HepG2 (cell line): ENCODE results near the gene DDAH2. TPM values are rescaled to one million over a fixed set of nuclear protein-coding genes. Genes with fewer than 3 reads are reported as not detected.

Source experiments
- ATAC-seq: fragments of 200-7000 bp; cut with Tn5 transposase; 3 replicates; pipeline ENCODE4 v1.9.1; 2020; ENCODE audit warnings: mild to moderate bottlenecking, moderate library complexity
- BruUV-seq: library from RNA; stranded (reverse); fragments of 400-500 nt; replicated peaks from 2 replicates; lab custom pipeline; 2021; lab: Mats Ljungman, UMichigan
- CTCF ChIA-PET: fragments of 300-600 bp; formaldehyde crosslinking; extraction: SDS; loops from one replicate; lab custom pipeline; 2021; ENCODE audit warnings: low total read pairs, inconsistent platforms, low intra/inter-chr PET ratio; lab: Yijun Ruan, JAX
- POLR2A ChIA-PET: fragments of 350-600 bp; sonication (Branson Sonifier 250); formaldehyde crosslinking; loops from one replicate; lab custom pipeline; 2020; ENCODE audit warnings: antibody characterized with exemption, inconsistent platforms; lab: Yijun Ruan, JAX
- DNase-seq: peaks from one replicate; pipeline ENCODE4 v3.0.0-alpha.2; 2015; ENCODE audit warnings: low spot score
- FAIRE-seq: peaks from 3 replicates; lab custom pipeline; 2011; peaks lifted over from hg19 to GRCh38; lab: Jason Lieb, UNC
- H2AFZ ChIP-seq: one replicate; pipeline ENCODE4 v1.6.1; 2011; ENCODE audit warnings: low read length, inconsistent platforms
- H3K27ac ChIP-seq: fragments of 300-600 bp; 3 replicates; pipeline ENCODE4 v1.8.0; 2011; ENCODE audit warnings: mixed run types, mild to moderate bottlenecking, mixed read lengths, low read length, inconsistent platforms; ENCODE audit not compliant: insufficient read depth; ENCODE audit errors: extremely low read length
- H3K27me3 ChIP-seq, 2 experiments: fragments of 200-600 bp in 1 of 2; 2 replicates in 1 of 2; 3 replicates in 1 of 2; pipeline versions ENCODE4 v1.6.0 to v1.8.0; 2011; ENCODE audit warnings: low read length in 2 of 2, mild to moderate bottlenecking in 2 of 2, moderate library complexity in 2 of 2, inconsistent platforms in 1 of 2; ENCODE audit not compliant: insufficient read depth in 2 of 2, control insufficient read depth in 1 of 2
- H3K36me3 ChIP-seq, 2 experiments: fragments of 200-600 bp in 1 of 2; replicated peaks in 1 of 2; 2 replicates in 1 of 2; 3 replicates in 1 of 2; pipeline versions ENCODE4 v1.5.1 to v1.8.0; 2011; ENCODE audit warnings: low read length in 2 of 2, inconsistent platforms in 1 of 2; ENCODE audit not compliant: insufficient read depth in 2 of 2, control insufficient read depth in 1 of 2
- H3K4me1 ChIP-seq: 2 replicates; pipeline ENCODE4 v1.5.1; 2012; ENCODE audit warnings: low read length, inconsistent platforms; ENCODE audit not compliant: insufficient read depth
- H3K4me2 ChIP-seq: 2 replicates; pipeline ENCODE4 v1.6.0; 2011; ENCODE audit warnings: low read depth, low read length, inconsistent platforms
- H3K4me3 ChIP-seq, 3 experiments: fragments of 200-600 bp in 1 of 3; sonication (generic), shearing (Covaris generic) in 1 of 3; replicated peaks in 1 of 3; 2 replicates each; pipeline ENCODE4 v1.5.1; 2011 to 2016; ENCODE audit warnings: low read length in 3 of 3, inconsistent platforms in 2 of 3, low read depth in 2 of 3, mild to moderate bottlenecking in 2 of 3, control low read depth in 1 of 3, mixed read lengths in 1 of 3; ENCODE audit not compliant: insufficient read depth in 1 of 3
- H3K79me2 ChIP-seq: one replicate; pipeline ENCODE4 v1.6.1; 2011; ENCODE audit warnings: low read length, inconsistent platforms; ENCODE audit not compliant: insufficient read depth
- H3K9ac ChIP-seq: 2 replicates; pipeline ENCODE4 v1.6.0; 2011; ENCODE audit warnings: mild to moderate bottlenecking, low read depth, low read length, inconsistent platforms; ENCODE audit not compliant: insufficient read depth
- H3K9me3 ChIP-seq: 2 replicates; pipeline ENCODE4 v1.5.1; 2012; ENCODE audit warnings: mild to moderate bottlenecking, low read length
- H4K20me1 ChIP-seq: 2 replicates; pipeline ENCODE4 v1.6.0; 2011; ENCODE audit warnings: inconsistent platforms, mild to moderate bottlenecking, low read length, moderate library complexity; ENCODE audit not compliant: insufficient read depth
- MATR3 ChIP-seq: sonication (generic); formaldehyde crosslinking; IDR thresholded peaks from 2 replicates; pipeline ENCODE4 v1.4.0; 2020; ENCODE audit warnings: missing genetic modification reagents
- MED8 ChIP-seq: sonication (generic); formaldehyde crosslinking; IDR thresholded peaks from 2 replicates; pipeline ENCODE4 v1.8.1; 2023; ENCODE audit warnings: mild to moderate bottlenecking, missing genetic modification reagents; ENCODE audit not compliant: insufficient replicate concordance
- MZF1 ChIP-seq: sonication (generic); formaldehyde crosslinking; IDR thresholded peaks from 2 replicates; pipeline ENCODE4 v1.8.1; 2023; ENCODE audit warnings: mild to moderate bottlenecking, missing genetic modification reagents, borderline replicate concordance
- REPIN1 ChIP-seq: sonication (generic); formaldehyde crosslinking; IDR thresholded peaks from 2 replicates; pipeline ENCODE4 v1.8.0; 2022; ENCODE audit warnings: missing genetic modification reagents, low read depth, mild to moderate bottlenecking, borderline replicate concordance
- TEAD3 ChIP-seq: optimal IDR thresholded peaks from 2 replicates; pipeline ENCODE3; 2016; ENCODE audit warnings: borderline replicate concordance
- TMF1 ChIP-seq: sonication (generic); formaldehyde crosslinking; IDR thresholded peaks from 2 replicates; pipeline ENCODE4 v1.8.1; 2022; ENCODE audit warnings: low read depth, missing genetic modification reagents
- ZNF124 ChIP-seq: sonication (generic); formaldehyde crosslinking; IDR thresholded peaks from 2 replicates; pipeline ENCODE4 v1.4.0; 2020; ENCODE audit warnings: missing genetic modification reagents
- ZNF343 ChIP-seq: sonication (generic); formaldehyde crosslinking; IDR thresholded peaks from 2 replicates; pipeline ENCODE4 v1.4.0; 2020; ENCODE audit warnings: mild to moderate bottlenecking, missing genetic modification reagents
- ZNF567 ChIP-seq: sonication (generic); formaldehyde crosslinking; IDR thresholded peaks from 2 replicates; pipeline ENCODE4 v1.8.1; 2023; ENCODE audit warnings: mild to moderate bottlenecking, missing genetic modification reagents, borderline replicate concordance
- WGBS: methylation state at CpG from one replicate; pipeline ENCODE4 v1.1.6; 2017; ENCODE audit warnings: low lambda C conversion rate; 5-methylcytosine and 5-hydroxymethylcytosine counted together
- in situ Hi-C: cut with HindIII; loops from 2 replicates; pipeline ENCODE4 v1.10.0; 2017; ENCODE audit warnings: low pct_unique_long_range_greater_than_20kb; ENCODE audit not compliant: extremely low pct_ligation_motif_present
- intact Hi-C: fragments of 100-400 bp; cut with micrococcal nuclease; formaldehyde crosslinking; loops from one replicate; pipeline ENCODE4 v1.10.0; 2022; ENCODE audit not compliant: unreplicated experiment
- polyA plus RNA-seq, 8 experiments: library from polyadenylated mRNA; depleted of rRNA in 3 of 8; stranded (reverse) in 7 of 8; unstranded in 1 of 8; fragments of >200 nt; fragmentation: Illumina TruSeq in 4 of 8; extraction: Trizol in 4 of 8; gene quantifications; 2 replicates each; pipeline versions ENCODE4 v1.2.1 to v1.2.3, GENCODE V29; 2011 to 2016; ENCODE audit warnings: low read depth in 4 of 8, missing spikeins in 1 of 8, mixed read lengths in 1 of 8; ENCODE audit not compliant: insufficient read depth in 1 of 8
- total RNA-seq, 5 experiments: library from RNA; depleted of rRNA; stranded (reverse); fragments of >200 nt; fragmentation: Illumina TruSeq; extraction: Trizol; gene quantifications; 2 replicates each; pipeline ENCODE4 v1.2.3, GENCODE V29; 2016; ENCODE audit warnings: low read depth in 1 of 5
- TF ChIP-seq, protein P1 (sequence below): sonication (generic); formaldehyde crosslinking; IDR thresholded peaks from 2 replicates; pipeline ENCODE4 v1.4.0; 2020; ENCODE audit warnings: low read depth, missing genetic modification reagents

Gene DDAH2
- total and polyA plus RNA-seq, 2 of the 13 experiments (the other 11 are each of a cell fraction or from before 2014, with no cell fraction given), result 16.4 to 21.1 TPM

DNA sequence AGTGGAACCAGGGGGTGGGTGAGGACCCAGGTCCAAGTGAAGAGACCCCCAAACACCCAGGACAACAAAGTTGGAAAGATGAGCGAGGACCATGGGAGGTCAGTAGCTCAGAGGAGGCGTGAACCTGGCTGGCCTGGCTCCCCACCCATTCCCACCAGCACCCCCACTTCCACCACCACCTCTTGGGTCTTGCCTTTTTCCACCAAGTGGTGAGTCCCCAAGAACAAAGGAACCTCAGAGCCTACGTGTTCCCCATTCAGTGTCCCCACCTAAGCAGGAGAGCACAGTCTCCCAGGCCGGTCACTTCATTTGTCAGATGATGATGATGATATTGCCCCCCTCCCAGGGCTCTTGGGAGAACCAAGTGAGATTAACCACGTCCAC is 48.6 kb upstream of the DDAH2 start (continued):
- TF ChIP-seq, protein P1, sequence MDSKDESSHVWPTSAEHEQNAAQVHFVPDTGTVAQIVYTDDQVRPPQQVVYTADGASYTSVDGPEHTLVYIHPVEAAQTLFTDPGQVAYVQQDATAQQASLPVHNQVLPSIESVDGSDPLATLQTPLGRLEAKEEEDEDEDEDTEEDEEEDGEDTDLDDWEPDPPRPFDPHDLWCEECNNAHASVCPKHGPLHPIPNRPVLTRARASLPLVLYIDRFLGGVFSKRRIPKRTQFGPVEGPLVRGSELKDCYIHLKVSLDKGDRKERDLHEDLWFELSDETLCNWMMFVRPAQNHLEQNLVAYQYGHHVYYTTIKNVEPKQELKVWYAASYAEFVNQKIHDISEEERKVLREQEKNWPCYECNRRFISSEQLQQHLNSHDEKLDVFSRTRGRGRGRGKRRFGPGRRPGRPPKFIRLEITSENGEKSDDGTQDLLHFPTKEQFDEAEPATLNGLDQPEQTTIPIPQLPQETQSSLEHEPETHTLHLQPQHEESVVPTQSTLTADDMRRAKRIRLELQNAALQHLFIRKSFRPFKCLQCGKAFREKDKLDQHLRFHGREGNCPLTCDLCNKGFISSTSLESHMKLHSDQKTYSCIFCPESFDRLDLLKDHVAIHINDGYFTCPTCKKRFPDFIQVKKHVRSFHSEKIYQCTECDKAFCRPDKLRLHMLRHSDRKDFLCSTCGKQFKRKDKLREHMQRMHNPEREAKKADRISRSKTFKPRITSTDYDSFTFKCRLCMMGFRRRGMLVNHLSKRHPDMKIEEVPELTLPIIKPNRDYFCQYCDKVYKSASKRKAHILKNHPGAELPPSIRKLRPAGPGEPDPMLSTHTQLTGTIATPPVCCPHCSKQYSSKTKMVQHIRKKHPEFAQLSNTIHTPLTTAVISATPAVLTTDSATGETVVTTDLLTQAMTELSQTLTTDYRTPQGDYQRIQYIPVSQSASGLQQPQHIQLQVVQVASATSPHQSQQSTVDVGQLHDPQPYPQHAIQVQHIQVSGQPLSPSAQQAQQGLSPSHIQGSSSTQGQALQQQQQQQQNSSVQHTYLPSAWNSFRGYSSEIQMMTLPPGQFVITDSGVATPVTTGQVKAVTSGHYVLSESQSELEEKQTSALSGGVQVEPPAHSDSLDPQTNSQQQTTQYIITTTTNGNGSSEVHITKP, result no peak
- TF ChIP-seq MZF1 (CRISPR knock-in tag) (no peak), TMF1 (CRISPR knock-in tag) (0 out of 2 replicates have a peak, but pooled peaks have one; percentile 24), MED8 (CRISPR knock-in tag) (no peak), MATR3 (CRISPR knock-in tag) (no peak), ZNF567 (CRISPR knock-in tag) (no peak), TEAD3 (CRISPR knock-in tag) (no peak), ZNF343 (CRISPR knock-in tag) (peak; percentile 50; the same call in 1 of the 2 replicates)

DNA sequence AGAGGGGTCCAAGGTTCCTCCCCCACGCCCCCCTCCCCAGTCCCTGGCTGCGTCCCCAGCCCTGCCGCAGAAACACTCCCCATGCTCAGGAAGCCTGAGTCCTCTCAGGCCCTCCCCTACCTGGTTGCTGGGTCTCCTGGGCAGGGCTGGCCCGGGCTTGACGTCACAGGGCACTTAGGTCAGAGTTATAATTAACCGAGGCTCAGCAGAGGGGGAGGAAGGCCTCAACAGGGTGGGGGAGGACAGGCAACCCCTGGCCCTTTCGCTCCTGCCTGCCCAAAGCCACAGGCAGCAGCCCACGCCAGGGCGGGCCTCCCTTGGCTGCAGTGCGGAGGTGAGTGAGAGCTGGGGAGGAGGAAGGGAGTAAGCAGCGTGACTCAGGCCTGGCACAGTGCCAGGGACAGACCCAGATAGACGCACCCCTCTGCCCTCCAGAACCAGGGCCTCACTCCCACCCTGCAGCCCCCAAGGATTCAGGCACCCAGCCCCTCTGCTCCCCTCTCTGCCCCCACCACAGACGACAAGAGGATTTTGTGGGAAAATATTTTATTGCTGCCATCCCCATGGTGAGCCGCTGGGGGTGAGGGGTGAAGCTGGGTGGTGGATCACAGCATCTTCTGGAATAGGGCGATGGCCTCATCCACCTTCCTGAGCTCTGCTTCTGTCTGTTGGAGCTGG is 48.0 kb upstream of the DDAH2 start, which contains the start of gene VWA7:
TSS of gene VWA7 (minus strand) at position 340 of the 678 bp plus-strand sequence. CDS start 549 bp downstream, outside the sequence.
- Histone ChIP-seq H4K20me1 (no peaks in the 10 kb centered on the region), H3K9me3 (no peaks in the 10 kb centered on the region), H3K4me2 (peak within 1 kb of the TSS; percentile 88), H2AFZ (no peak within 1 kb of the TSS), H3K9ac (peak within 1 kb of the TSS; percentile 62), H3K27me3 (no peaks in the 10 kb centered on the region), H3K36me3 (peaks cover 23 to 27% of the 10 kb centered on the region in 2 experiments), H3K27ac (peak within 1 kb of the TSS; percentile 70), H3K79me2 (no peaks in the 10 kb centered on the region), H3K4me1 (peaks cover 57% of the 10 kb centered on the region), H3K4me3 (peak within 1 kb of the TSS; percentile 45 to 72 (median 48))
- 17% methylated on average over 13 of the region's 15 CpGs for WGBS
- POLR2A ChIA-PET, result interaction anchor here (0.9 to 8.2 kb wide), 25 partner anchors 10 to 235 kb away, joined by 3 to 66 read pairs (median 6); partner anchors contain the start of genes BAG6, C6orf47, CLIC1 and DDX39B
- peak; percentile 86 for FAIRE-seq
- peak; percentile 65 for ATAC-seq
- intact Hi-C loops, result loop anchor here (10.0 kb wide), 1 partner anchor 148 kb away; the partner anchor contains the start of gene C2
- in situ Hi-C loops, result no loop called here
- CTCF ChIA-PET, result no interaction called here
- BruUV-seq, result no TSS peak
- peak; percentile 85 for DNase-seq
- no peak for TF ChIP-seq REPIN1 (CRISPR knock-in tag)
- 0 out of 2 replicates have a peak, but pooled peaks have one; percentile 50 for TF ChIP-seq ZNF124 (CRISPR knock-in tag)
